ENCODE data around the gene TRAPPC5.

DNA sequence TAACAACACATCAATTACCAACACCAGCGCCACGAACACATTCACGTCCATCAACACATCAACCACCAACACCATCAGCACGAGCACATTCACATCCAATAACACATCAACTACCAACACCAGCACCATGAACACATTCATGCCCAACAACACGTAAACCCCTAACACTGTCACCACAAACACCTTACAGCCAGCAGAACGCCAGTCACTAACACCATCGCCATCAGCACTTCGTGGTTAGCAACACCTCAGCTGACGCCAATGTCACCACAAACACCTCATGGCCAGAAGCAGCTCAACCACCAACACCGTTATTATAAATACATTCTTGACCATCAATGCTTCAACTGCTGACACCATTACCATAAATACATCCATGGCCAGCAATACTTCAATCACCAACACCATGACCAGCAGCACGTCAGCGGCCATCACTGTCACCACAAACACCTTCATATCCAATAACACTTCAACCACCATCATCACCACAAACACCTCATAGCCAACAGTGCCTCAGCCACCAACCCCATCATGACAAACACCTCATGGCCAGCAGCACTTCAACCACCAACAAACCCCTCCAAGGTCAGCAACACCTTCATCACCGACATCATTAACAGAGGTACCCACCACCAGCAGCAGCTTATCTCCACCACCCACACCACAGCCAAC is 11.9 kb downstream of the TRAPPC5 start:
- TF ChIP-seq CTCF (IDR thresholded peaks at IDR 0.05) = no peak
- TF ChIP-seq POLR2A (IDR thresholded peaks at IDR 0.05) = no peak

Measured in right lobe of liver (tissue), 4 donors.